Large intestine (tissue), 12 donors: ENCODE results near the gene GCNT3. TPM values are rescaled to one million over a fixed set of nuclear protein-coding genes. Genes with fewer than 3 reads are reported as not detected.

Experiments used
- DNase-seq, 2 donors: peaks; one replicate each; pipeline versions ENCODE4 v3.0.0 to v3.0.0-alpha.2; 2013
- H3K27ac ChIP-seq: one replicate; pipeline ENCODE4 v1.5.1; 2013; ENCODE audit warnings: low read length
- H3K27me3 ChIP-seq: 2 replicates; pipeline ENCODE4 v1.6.1; 2013; ENCODE audit warnings: low read length; ENCODE audit not compliant: control insufficient read depth, insufficient read depth
- H3K36me3 ChIP-seq: 2 replicates; pipeline ENCODE4 v1.6.1; 2013; ENCODE audit warnings: low read length; ENCODE audit not compliant: control insufficient read depth, insufficient read depth
- H3K4me1 ChIP-seq: one replicate; pipeline ENCODE4 v1.6.1; 2013; ENCODE audit warnings: low read length; ENCODE audit not compliant: control insufficient read depth, insufficient read depth
- H3K4me3 ChIP-seq: one replicate; pipeline ENCODE4 v1.5.1; 2013; ENCODE audit warnings: low read length
- H3K9me3 ChIP-seq: one replicate; pipeline ENCODE4 v1.6.1; 2013; ENCODE audit warnings: mild to moderate bottlenecking, low read depth, low read length, moderate library complexity; ENCODE audit not compliant: control insufficient read depth
- WGBS: methylation state at CpG from one replicate; pipeline ENCODE4 v1.1.5; 2013; ENCODE audit warnings: low lambda C conversion rate; ENCODE audit not compliant: insufficient coverage; 5-methylcytosine and 5-hydroxymethylcytosine counted together
- long read RNA-seq, 11 donors: transcript quantifications; one replicate each; lab custom pipeline, GENCODE V29; 2026
- polyA plus RNA-seq: library from polyadenylated mRNA; unstranded; fragments of 120-200 nt; gene quantifications from one replicate; pipeline ENCODE4 v1.2.1, GENCODE V29; 2013

GCNT3 gene
- polyA plus RNA-seq: 16.3 TPM
- long read RNA-seq, donor 1, full-length matches to known transcripts: 4 of 4 reads
- long read RNA-seq, donor 1, partial matches to known transcripts: 0 of 4 reads
- long read RNA-seq, donor 1, other reads (novel, unspliced or antisense): 0 of 4 reads
- long read RNA-seq, donor 2, full-length matches to known transcripts: 9 of 195 reads
- long read RNA-seq, donor 2, partial matches to known transcripts: 169 of 195 reads
- long read RNA-seq, donor 2, other reads (novel, unspliced or antisense): 17 of 195 reads
- long read RNA-seq, donor 3: 0 reads
- long read RNA-seq, donor 4, full-length matches to known transcripts: 1 of 13 reads
- long read RNA-seq, donor 4, partial matches to known transcripts: 0 of 13 reads
- long read RNA-seq, donor 4, other reads (novel, unspliced or antisense): 12 of 13 reads
- long read RNA-seq, donor 5, full-length matches to known transcripts: 4 of 55 reads
- long read RNA-seq, donor 5, partial matches to known transcripts: 6 of 55 reads
- long read RNA-seq, donor 5, other reads (novel, unspliced or antisense): 45 of 55 reads
- long read RNA-seq, donor 6, full-length matches to known transcripts: 5 of 133 reads
- long read RNA-seq, donor 6, partial matches to known transcripts: 39 of 133 reads
- long read RNA-seq, donor 6, other reads (novel, unspliced or antisense): 89 of 133 reads
- long read RNA-seq, donor 7, partial matches to known transcripts: 75 of 76 reads
- long read RNA-seq, donor 7, other reads (novel, unspliced or antisense): 0 of 76 reads
- long read RNA-seq, donor 8, full-length matches to known transcripts: 6 of 6 reads
- long read RNA-seq, donor 8, partial matches to known transcripts: 0 of 6 reads
- long read RNA-seq, donor 8, other reads (novel, unspliced or antisense): 0 of 6 reads
- long read RNA-seq, donor 9, full-length matches to known transcripts: 1 of 1 reads
- long read RNA-seq, donor 9, partial matches to known transcripts: 0 of 1 reads
- long read RNA-seq, donor 9, other reads (novel, unspliced or antisense): 0 of 1 reads
- long read RNA-seq, donor 10, full-length matches to known transcripts: 6 of 118 reads
- long read RNA-seq, donor 10, partial matches to known transcripts: 44 of 118 reads
- long read RNA-seq, donor 10, other reads (novel, unspliced or antisense): 68 of 118 reads
- long read RNA-seq, donor 11, full-length matches to known transcripts: 6 of 6 reads
- long read RNA-seq, donor 11, partial matches to known transcripts: 0 of 6 reads
- long read RNA-seq, donor 11, other reads (novel, unspliced or antisense): 0 of 6 reads

DNA sequence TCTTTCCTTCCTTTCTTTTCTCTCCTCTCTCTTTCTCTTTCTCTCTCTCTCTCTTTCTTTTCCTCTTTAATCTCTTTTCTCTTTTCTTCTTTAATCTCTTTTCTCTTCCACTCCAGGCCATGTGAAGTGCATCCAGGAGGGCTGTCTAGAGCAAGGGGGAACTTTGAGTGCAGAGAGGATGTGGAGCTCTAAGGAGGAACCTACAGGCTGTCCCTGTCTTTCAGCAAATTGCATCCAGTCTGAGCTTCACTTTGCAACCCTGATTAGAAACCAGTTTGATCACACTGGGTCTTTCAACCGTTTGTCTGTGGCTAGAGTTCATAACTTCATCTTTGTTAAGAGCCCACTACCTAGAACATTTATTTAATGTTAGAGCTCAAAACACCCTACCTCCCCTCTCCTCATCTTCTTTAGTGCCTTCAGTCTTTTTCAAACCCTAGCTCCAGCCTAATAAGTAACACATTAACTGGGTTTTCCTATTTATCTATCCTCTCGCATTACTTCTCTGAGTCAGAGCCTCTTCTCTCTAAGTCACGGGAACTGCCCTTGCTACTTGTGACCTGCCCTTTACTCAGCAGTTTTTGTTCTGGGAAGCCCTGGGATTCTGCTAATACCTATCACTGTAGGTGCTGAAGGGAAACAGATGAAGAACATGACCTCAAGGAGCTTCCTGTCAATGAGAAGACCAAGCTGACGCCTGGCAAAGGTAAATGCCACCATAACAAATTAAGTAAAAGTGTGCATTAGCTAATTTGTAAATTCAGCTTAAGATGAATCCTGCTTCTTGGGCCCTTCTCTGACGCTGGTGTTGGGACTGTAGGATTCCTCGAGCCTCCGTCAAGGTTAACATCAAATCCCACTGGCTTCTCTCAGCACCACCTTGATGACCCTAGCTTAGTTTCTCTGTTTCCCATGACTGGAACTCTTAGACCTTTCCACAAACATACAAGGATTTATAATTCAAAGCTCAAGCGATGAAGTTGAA is at the start of gene GCNT3:
Gene GCNT3, plus strand, starts transcription at position 508 of the 985 bp plus-strand sequence. CDS start 6,456 bp downstream, outside the sequence.
- H3K27ac ChIP-seq: peak within 1 kb of the TSS; percentile 97
- H3K4me1 ChIP-seq: peaks cover 31% of the 10 kb centered on the region
- WGBS: 0% methylated on average over 2 of the region's 8 CpGs
- peak; percentile 86 to 95 for DNase-seq
- H3K9me3 ChIP-seq: peaks cover 14% of the 10 kb centered on the region
- H3K4me3 ChIP-seq: no peak within 1 kb of the TSS
- H3K36me3 ChIP-seq: no peaks in the 10 kb centered on the region
- no peaks in the 10 kb centered on the region for H3K27me3 ChIP-seq

DNA sequence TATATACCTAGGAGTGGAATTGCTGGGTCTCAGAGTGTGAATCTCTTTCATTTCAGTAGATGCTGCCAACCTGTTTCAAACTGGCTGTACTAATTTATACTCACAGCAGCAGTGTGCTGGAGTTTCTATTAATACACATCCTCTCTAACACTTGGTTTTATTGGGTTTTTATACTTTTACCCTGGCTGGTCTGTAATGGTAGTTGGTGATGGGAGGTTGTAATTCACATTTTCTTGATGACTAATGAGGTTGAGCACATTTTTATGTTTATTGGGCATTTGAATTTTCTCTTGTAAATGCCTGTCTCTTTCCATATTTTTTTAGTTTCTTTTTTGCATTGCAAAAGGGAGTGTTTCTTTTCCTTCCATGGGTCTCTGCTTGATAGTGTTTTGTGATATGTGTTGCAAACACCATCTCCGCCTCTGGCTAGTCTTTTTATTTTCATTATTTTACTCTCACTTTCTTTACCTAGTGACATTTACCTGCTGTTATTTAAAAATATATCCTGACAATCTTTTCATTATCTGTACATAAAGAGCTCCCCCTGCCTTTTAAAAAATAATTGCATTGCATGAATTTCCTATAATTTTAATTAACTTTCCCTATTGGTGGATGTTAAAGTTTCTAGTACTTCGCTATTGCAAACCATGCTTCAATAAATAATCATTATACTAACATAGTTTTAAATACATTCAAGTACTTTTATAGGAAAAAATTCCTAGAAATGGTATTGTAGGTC is 49.0 kb upstream of the GCNT3 start:
- H3K9me3 ChIP-seq: peaks cover 13% of the 10 kb centered on the region
- H3K27me3 ChIP-seq: no peaks in the 10 kb centered on the region
- no peaks in the 10 kb centered on the region for H3K4me1 ChIP-seq
- DNase-seq: no peak
- no peaks in the 10 kb centered on the region for H3K36me3 ChIP-seq
- H3K4me3 ChIP-seq: no peak overlapping the region
- no peak overlapping the region for H3K27ac ChIP-seq
- 94% methylated on average over 2 of the region's 2 CpGs for WGBS

GRCh38 chr15:59565299-59565698 is 46.3 kb upstream of the GCNT3 start:
- peaks cover 19% of the 10 kb centered on the region for H3K4me1 ChIP-seq
- H3K27ac ChIP-seq: no peak overlapping the region
- no peak for DNase-seq
- WGBS: 93% methylated on average over 2 of the region's 4 CpGs
- H3K27me3 ChIP-seq: no peaks in the 10 kb centered on the region
- no peaks in the 10 kb centered on the region for H3K36me3 ChIP-seq
- H3K4me3 ChIP-seq: no peak overlapping the region
- H3K9me3 ChIP-seq: peaks cover 16% of the 10 kb centered on the region

DNA sequence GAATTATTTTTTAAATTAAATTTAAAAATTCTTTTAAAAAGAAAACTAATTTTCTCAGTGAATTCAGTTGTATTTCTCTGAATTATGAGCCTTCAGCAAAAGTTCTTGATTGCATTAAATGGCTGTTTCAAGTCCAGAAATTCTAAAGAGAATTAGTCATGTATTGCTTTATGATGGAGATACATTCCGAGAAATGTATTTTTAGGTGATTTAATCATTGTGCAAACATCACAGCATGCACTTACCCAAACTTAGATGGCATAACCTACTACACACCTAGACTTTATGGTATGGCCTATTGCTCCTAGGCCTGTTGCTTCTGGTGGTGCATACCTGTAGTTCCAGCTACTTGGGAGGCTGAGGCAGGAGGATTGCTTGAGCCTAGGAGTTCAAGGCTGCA is 44.3 kb upstream of the GCNT3 start:
- no peaks in the 10 kb centered on the region for H3K27me3 ChIP-seq
- peaks cover 16% of the 10 kb centered on the region for H3K9me3 ChIP-seq
- H3K4me3 ChIP-seq: no peak overlapping the region
- H3K27ac ChIP-seq: no peak overlapping the region
- H3K4me1 ChIP-seq: peaks cover 19% of the 10 kb centered on the region
- no peaks in the 10 kb centered on the region for H3K36me3 ChIP-seq
- no CpG with 5 or more reads among the region's 1 CpG for WGBS
- no peak for DNase-seq

DNA sequence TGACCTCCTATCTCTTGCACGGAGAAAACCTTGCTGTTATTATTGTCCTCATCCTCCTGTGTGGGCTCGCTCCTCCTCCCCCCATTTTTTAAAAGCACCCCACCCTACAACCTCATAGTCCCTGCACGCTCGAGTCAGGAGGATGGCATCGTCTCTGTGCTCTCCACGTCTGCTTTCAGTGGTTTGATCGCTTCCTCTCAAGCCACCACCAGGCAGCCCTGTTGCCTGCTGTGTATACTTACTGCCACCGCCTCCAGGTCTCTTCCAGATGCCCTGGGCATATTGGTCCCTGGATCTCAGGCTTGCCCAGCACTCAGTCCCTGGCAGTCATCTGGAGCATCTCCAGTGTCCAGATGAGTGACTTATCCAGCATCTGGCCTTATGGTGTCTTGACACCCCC is 42.1 kb upstream of the GCNT3 start:
- Histone ChIP-seq H3K36me3 (no peaks in the 10 kb centered on the region), H3K4me1 (peaks cover 19% of the 10 kb centered on the region), H3K9me3 (peaks cover 16% of the 10 kb centered on the region), H3K27me3 (no peaks in the 10 kb centered on the region), H3K27ac (no peak overlapping the region), H3K4me3 (no peak overlapping the region)
- no peak for DNase-seq
- no CpG with 5 or more reads among the region's 8 CpGs for WGBS

- peaks cover 19% of the 10 kb centered on the region for H3K4me1 ChIP-seq
- H3K4me3 ChIP-seq: no peak overlapping the region
- H3K27me3 ChIP-seq: no peaks in the 10 kb centered on the region
- peak overlapping the region; percentile 18 for H3K27ac ChIP-seq
- H3K9me3 ChIP-seq: peaks cover 10% of the 10 kb centered on the region
- H3K36me3 ChIP-seq: no peaks in the 10 kb centered on the region
- DNase-seq: peak in 1 of 2 donors; percentile 60
- WGBS: 85% methylated on average over 2 of the region's 3 CpGs
These were observed 41.3 kb upstream of the GCNT3 start for GRCh38 chr15:59570315-59570714.

- WGBS: no CpG with 5 or more reads among the region's 6 CpGs
- Histone ChIP-seq H3K27ac (no peak overlapping the region), H3K4me1 (peaks cover 19% of the 10 kb centered on the region)
These were observed 40.0 kb upstream of the GCNT3 start for GRCh38 chr15:59571606-59572005.

GRCh38 chr15:59583088-59583487 is 28.5 kb upstream of the GCNT3 start:
- WGBS: no CpG with 5 or more reads among the region's 3 CpGs
- Histone ChIP-seq H3K9me3 (no peaks in the 10 kb centered on the region), H3K4me1 (peaks cover 8% of the 10 kb centered on the region), H3K4me3 (no peak overlapping the region), H3K27me3 (no peaks in the 10 kb centered on the region), H3K27ac (no peak overlapping the region), H3K36me3 (no peaks in the 10 kb centered on the region)
- peak in 1 of 2 donors; percentile 18 for DNase-seq

More at GRCh38 chr15:59571606-59572005, 40.0 kb upstream of the GCNT3 start:
- Histone ChIP-seq H3K36me3 (no peaks in the 10 kb centered on the region), H3K9me3 (peaks cover 3% of the 10 kb centered on the region), H3K4me3 (no peak overlapping the region), H3K27me3 (no peaks in the 10 kb centered on the region)
- DNase-seq: no peak
